Chondrocyte (in vitro differentiated cells): ENCODE data around the gene SSBP3. TPM values are rescaled to one million over a fixed set of nuclear protein-coding genes. Genes with fewer than 3 reads are reported as not detected.
A peak's percentile ranks its signal among the peaks of the same experiment; 100 is the strongest.

Source experiments
- DNase-seq: peaks from one replicate; pipeline ENCODE4 v3.0.0; 2021; ENCODE audit warnings: mixed read lengths, low spot score
- H3K27ac Mint-ChIP-seq: one replicate; pipeline ENCODE4 v1.8.0; 2021; ENCODE audit warnings: mild to moderate bottlenecking, moderate library complexity, mixed read lengths; ENCODE audit not compliant: unreplicated experiment
- H3K27me3 Mint-ChIP-seq: 2 replicates; pipeline ENCODE4 v1.8.0; 2021; ENCODE audit warnings: low read depth, mixed read lengths
- H3K36me3 Mint-ChIP-seq: 2 replicates; pipeline ENCODE4 v1.8.0; 2021; ENCODE audit warnings: low read depth, mixed read lengths
- H3K4me1 Mint-ChIP-seq: 2 replicates; pipeline ENCODE4 v1.8.0; 2021; ENCODE audit warnings: low read depth, mild to moderate bottlenecking, mixed read lengths
- H3K4me3 Mint-ChIP-seq: one replicate; pipeline ENCODE4 v1.8.0; 2021; ENCODE audit warnings: mild to moderate bottlenecking, moderate library complexity, mixed read lengths; ENCODE audit not compliant: unreplicated experiment
- H3K9me3 Mint-ChIP-seq: 2 replicates; pipeline ENCODE4 v1.8.0; 2021; ENCODE audit warnings: low read depth, mixed read lengths
- total RNA-seq: library from RNA; stranded (reverse); gene quantifications from 3 replicates; pipeline ENCODE4 v1.2.1, GENCODE V29; 2021
- TF ChIP-seq, protein P1 (sequence below): fragments of 200-600 bp; sonication (generic); IDR thresholded peaks from 2 replicates; pipeline ENCODE4 v1.5.0; 2021; ENCODE audit warnings: antibody characterized with exemption, mild to moderate bottlenecking, moderate library complexity

The SSBP3 gene
- total RNA-seq, 1 donor from 2014 or later: 22.0 TPM

- TF ChIP-seq, protein P1, sequence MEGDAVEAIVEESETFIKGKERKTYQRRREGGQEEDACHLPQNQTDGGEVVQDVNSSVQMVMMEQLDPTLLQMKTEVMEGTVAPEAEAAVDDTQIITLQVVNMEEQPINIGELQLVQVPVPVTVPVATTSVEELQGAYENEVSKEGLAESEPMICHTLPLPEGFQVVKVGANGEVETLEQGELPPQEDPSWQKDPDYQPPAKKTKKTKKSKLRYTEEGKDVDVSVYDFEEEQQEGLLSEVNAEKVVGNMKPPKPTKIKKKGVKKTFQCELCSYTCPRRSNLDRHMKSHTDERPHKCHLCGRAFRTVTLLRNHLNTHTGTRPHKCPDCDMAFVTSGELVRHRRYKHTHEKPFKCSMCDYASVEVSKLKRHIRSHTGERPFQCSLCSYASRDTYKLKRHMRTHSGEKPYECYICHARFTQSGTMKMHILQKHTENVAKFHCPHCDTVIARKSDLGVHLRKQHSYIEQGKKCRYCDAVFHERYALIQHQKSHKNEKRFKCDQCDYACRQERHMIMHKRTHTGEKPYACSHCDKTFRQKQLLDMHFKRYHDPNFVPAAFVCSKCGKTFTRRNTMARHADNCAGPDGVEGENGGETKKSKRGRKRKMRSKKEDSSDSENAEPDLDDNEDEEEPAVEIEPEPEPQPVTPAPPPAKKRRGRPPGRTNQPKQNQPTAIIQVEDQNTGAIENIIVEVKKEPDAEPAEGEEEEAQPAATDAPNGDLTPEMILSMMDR: no peak
- H3K27me3 Mint-ChIP-seq: no peaks in the 10 kb centered on the region
- H3K9me3 Mint-ChIP-seq: no peaks in the 10 kb centered on the region
- H3K4me1 Mint-ChIP-seq: peaks cover 21% of the 10 kb centered on the region
- no peaks in the 10 kb centered on the region for H3K36me3 Mint-ChIP-seq
- peak overlapping the region; percentile 8 for H3K27ac Mint-ChIP-seq
- no peak for DNase-seq
- no peak overlapping the region for H3K4me3 Mint-ChIP-seq
These were observed 76.7 kb downstream of the SSBP3 start for GRCh38 chr1:54329312-54330003.

GRCh38 chr1:54328066-54328636, 78.0 kb downstream of the SSBP3 start:
- no peaks in the 10 kb centered on the region for H3K36me3 Mint-ChIP-seq
- peaks cover 21% of the 10 kb centered on the region for H3K4me1 Mint-ChIP-seq
- peak overlapping the region; percentile 81 for H3K27ac Mint-ChIP-seq
- no peak for DNase-seq
- no peak overlapping the region for H3K4me3 Mint-ChIP-seq
- TF ChIP-seq, protein P1: no peak
- no peaks in the 10 kb centered on the region for H3K27me3 Mint-ChIP-seq
- H3K9me3 Mint-ChIP-seq: no peaks in the 10 kb centered on the region

- TF ChIP-seq, protein P1: no peak
- H3K36me3 Mint-ChIP-seq: no peaks in the 10 kb centered on the region
- H3K4me3 Mint-ChIP-seq: no peak overlapping the region
- H3K27ac Mint-ChIP-seq: peak overlapping the region; percentile 81
- no peaks in the 10 kb centered on the region for H3K27me3 Mint-ChIP-seq
- DNase-seq: no peak
- peaks cover 21% of the 10 kb centered on the region for H3K4me1 Mint-ChIP-seq
- H3K9me3 Mint-ChIP-seq: no peaks in the 10 kb centered on the region
These were observed 78.7 kb downstream of the SSBP3 start for GRCh38 chr1:54327386-54328065.

GRCh38 chr1:54326543-54327385, 79.4 kb downstream of the SSBP3 start:
- H3K27ac Mint-ChIP-seq: no peak overlapping the region
- H3K4me1 Mint-ChIP-seq: peaks cover 21% of the 10 kb centered on the region
- H3K27me3 Mint-ChIP-seq: no peaks in the 10 kb centered on the region
- H3K36me3 Mint-ChIP-seq: no peaks in the 10 kb centered on the region
- H3K9me3 Mint-ChIP-seq: no peaks in the 10 kb centered on the region
- TF ChIP-seq, protein P1: no peak
- DNase-seq: no peak
- no peak overlapping the region for H3K4me3 Mint-ChIP-seq
